ENCODE results near the gene SLC8A1.

Gene SLC8A1

DNA sequence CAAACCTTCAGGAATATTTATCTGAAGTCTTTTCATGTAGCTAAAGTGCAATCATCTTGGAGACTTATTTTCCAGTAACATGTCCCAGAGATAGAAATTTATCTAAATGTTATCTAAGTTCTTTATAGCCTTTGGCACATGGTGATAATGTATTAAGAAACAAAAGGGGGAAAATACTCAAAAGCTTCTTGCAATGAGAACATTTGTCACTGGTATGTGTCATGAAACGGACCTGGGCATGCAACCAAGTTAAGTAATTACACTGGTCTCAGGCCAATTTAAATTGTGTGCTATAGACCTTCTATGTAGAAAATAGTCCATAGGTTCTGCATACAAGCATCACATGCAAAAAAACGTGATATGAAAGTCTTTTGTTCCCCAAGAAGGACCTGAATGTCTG is 136.2 kb downstream of the SLC8A1 start:
- no peak overlapping the region for H3K4me3 ChIP-seq (ENCODE audit: low read depth, low read length)
- DNase-seq (ENCODE audit: low read depth) = no peak
- TF ChIP-seq, protein P1, sequence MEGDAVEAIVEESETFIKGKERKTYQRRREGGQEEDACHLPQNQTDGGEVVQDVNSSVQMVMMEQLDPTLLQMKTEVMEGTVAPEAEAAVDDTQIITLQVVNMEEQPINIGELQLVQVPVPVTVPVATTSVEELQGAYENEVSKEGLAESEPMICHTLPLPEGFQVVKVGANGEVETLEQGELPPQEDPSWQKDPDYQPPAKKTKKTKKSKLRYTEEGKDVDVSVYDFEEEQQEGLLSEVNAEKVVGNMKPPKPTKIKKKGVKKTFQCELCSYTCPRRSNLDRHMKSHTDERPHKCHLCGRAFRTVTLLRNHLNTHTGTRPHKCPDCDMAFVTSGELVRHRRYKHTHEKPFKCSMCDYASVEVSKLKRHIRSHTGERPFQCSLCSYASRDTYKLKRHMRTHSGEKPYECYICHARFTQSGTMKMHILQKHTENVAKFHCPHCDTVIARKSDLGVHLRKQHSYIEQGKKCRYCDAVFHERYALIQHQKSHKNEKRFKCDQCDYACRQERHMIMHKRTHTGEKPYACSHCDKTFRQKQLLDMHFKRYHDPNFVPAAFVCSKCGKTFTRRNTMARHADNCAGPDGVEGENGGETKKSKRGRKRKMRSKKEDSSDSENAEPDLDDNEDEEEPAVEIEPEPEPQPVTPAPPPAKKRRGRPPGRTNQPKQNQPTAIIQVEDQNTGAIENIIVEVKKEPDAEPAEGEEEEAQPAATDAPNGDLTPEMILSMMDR (IDR thresholded peaks at IDR 0.05; ENCODE audit: low read depth, low read length) = no peak
- TF ChIP-seq MYC (IDR thresholded peaks at IDR 0.05; ENCODE audit: low read depth, low read length) (no peak), POLR2A (IDR thresholded peaks at IDR 0.05; ENCODE audit: extremely low read depth, insufficient read length) (no peak)
- TF ChIP-seq, protein P2, sequence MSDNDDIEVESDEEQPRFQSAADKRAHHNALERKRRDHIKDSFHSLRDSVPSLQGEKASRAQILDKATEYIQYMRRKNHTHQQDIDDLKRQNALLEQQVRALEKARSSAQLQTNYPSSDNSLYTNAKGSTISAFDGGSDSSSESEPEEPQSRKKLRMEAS (IDR thresholded peaks at IDR 0.05; ENCODE audit: low read depth, low read length) = no peak

DNA sequence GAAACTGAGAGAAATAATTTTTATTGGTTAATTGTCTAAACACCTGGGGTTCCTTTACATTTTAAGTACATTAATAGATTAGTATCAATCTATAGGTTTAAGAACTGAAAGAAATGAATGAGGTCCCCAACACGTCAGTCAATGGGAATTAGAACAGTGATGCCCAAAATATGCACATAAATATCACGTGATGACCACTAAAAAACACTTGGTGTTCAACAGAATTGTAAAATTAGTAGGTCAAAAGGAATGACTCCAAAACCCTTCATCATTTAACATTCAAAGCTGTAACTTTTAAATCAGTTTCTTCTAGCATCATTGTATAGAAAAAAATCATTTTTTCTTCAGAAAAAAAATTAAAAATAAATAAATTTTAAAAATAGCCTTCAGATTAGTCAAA is 140.9 kb downstream of the SLC8A1 start:
- TF ChIP-seq POLR2A (IDR thresholded peaks at IDR 0.05; ENCODE audit: extremely low read depth, insufficient read length) (no peak), MYC (IDR thresholded peaks at IDR 0.05; ENCODE audit: low read depth, low read length) (no peak)
- TF ChIP-seq, protein P1 (IDR thresholded peaks at IDR 0.05; ENCODE audit: low read depth, low read length) = no peak
- TF ChIP-seq, protein P2 (IDR thresholded peaks at IDR 0.05; ENCODE audit: low read depth, low read length) = no peak
- H3K4me3 ChIP-seq (ENCODE audit: low read depth, low read length) = no peak overlapping the region
- no peak for DNase-seq (ENCODE audit: low read depth)

DNA sequence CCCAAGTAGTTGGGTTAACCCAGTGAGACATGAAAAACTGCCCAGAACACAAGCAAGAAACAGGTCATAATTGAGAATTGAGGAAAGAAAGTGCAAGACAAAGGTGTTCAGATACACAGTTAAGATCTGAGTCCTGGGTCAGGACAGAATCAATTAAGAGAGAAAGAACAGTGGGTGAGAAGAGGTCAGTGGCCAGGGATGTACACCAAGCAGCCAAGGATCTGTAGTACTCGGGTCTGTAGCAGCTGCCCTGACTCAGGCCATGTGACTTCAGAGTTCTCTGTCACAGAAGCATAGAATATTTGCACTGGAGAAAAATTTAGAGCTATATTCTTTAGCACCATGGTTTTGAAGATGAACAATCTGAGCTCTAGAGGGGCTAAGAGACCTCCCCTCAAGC is 141.6 kb downstream of the SLC8A1 start:
- no peak overlapping the region for H3K4me3 ChIP-seq (ENCODE audit: low read depth, low read length)
- TF ChIP-seq MYC (IDR thresholded peaks at IDR 0.05; ENCODE audit: low read depth, low read length) = no peak
- no peak for TF ChIP-seq POLR2A (IDR thresholded peaks at IDR 0.05; ENCODE audit: extremely low read depth, insufficient read length)
- TF ChIP-seq, protein P2 (IDR thresholded peaks at IDR 0.05; ENCODE audit: low read depth, low read length) = no peak
- TF ChIP-seq, protein P1 (IDR thresholded peaks at IDR 0.05; ENCODE audit: low read depth, low read length) = no peak
- DNase-seq (ENCODE audit: low read depth) = no peak

DNA sequence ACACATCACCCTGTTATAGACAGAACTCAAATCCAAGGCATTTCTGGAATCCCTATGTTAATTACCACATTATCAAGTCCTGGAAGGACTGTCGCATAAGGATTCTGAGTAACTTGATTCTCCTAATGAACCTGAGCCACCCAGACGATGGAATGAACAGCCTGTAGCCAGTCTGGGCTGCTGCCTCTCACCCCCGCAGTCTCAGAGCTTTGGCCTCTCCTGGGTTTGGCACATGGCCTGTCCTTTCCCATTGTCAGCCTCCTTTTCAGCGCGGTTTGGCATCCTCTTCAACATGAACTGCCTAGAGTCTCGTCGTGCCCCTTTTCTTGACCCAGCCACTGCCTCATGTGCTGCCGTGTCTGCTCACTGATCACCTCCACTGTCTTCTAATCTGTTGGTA is 147.6 kb downstream of the SLC8A1 start:
- TF ChIP-seq, protein P2 (IDR thresholded peaks at IDR 0.05; ENCODE audit: low read depth, low read length) = no peak
- TF ChIP-seq POLR2A (IDR thresholded peaks at IDR 0.05; ENCODE audit: extremely low read depth, insufficient read length) (no peak), MYC (IDR thresholded peaks at IDR 0.05; ENCODE audit: low read depth, low read length) (no peak)
- TF ChIP-seq, protein P1 (IDR thresholded peaks at IDR 0.05; ENCODE audit: low read depth, low read length) = no peak
- no peak overlapping the region for H3K4me3 ChIP-seq (ENCODE audit: low read depth, low read length)
- DNase-seq (ENCODE audit: low read depth) = no peak

DNA sequence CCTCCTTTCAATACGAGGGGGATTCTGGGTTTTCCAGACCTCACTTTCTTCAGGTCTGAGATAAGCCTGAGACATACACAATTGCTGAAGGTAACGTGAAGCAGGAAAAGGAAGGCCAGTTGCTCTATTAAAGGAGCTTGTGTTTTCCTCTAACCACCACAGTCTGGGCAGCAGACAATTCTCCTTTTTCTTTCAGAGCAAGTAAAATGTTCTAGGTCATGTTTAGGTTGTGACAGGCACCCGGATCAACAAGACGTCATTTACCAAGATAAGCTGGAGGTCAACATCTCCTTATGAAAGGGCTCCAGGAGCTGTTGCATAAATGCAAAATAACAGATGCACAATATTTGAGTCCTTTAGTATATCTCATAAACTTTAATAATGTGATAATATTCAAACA is 148.1 kb downstream of the SLC8A1 start:
- TF ChIP-seq POLR2A (IDR thresholded peaks at IDR 0.05; ENCODE audit: extremely low read depth, insufficient read length) = no peak
- TF ChIP-seq, protein P2 (IDR thresholded peaks at IDR 0.05; ENCODE audit: low read depth, low read length) = no peak
- TF ChIP-seq MYC (IDR thresholded peaks at IDR 0.05; ENCODE audit: low read depth, low read length) = no peak
- TF ChIP-seq, protein P1 (IDR thresholded peaks at IDR 0.05; ENCODE audit: low read depth, low read length) = no peak
- no peak overlapping the region for H3K4me3 ChIP-seq (ENCODE audit: low read depth, low read length)
- no peak for DNase-seq (ENCODE audit: low read depth)
